ENCODE results near the gene RER1. TPM values are rescaled to one million over a fixed set of nuclear protein-coding genes. Genes with fewer than 3 reads are reported as not detected.

The RER1 gene
- total RNA-seq, 2 experiments from 2014 or later = 60.5 to 138 TPM

GRCh38 chr1:2355373-2356261 is 36.0 kb upstream of the RER1 start:
- no peak overlapping the region for H2AFZ ChIP-seq (ENCODE audit: low read length)
- H3K4me1 ChIP-seq (ENCODE audit: insufficient read depth, low read length, poor library complexity, severe bottlenecking) = no peaks in the 10 kb centered on the region
- no TSS peak for BruUV-seq (replicated peaks)
- ChIA-PET CTCF (ENCODE audit: unreplicated experiment) (no interaction called here), POLR2A (no interaction called here)
- H3K4me3 ChIP-seq (ENCODE audit: low read depth, low read length, poor library complexity, severe bottlenecking) = no peak overlapping the region
- intact Hi-C loops (cut with micrococcal nuclease; ENCODE audit: unreplicated experiment) = no loop called here
- no peak for DNase-seq (ENCODE audit: low spot score)
- H3K79me2 ChIP-seq (ENCODE audit: insufficient read depth, low read depth, low read length) = no peaks in the 10 kb centered on the region
- H3K9me2 ChIP-seq (ENCODE audit: insufficient read depth, low read length) = no peaks in the 10 kb centered on the region
- TF ChIP-seq CTCF (conservative IDR thresholded peaks at IDR 0.05; ENCODE audit: low read length) (no peak), EZH2phosphoT487 (IDR thresholded peaks at IDR 0.05; ENCODE audit: borderline replicate concordance, low read depth, low read length) (no peak)
- no peaks in the 10 kb centered on the region for H3K9me3 ChIP-seq (ENCODE audit: low read length)
- H3K4me2 ChIP-seq (ENCODE audit: low read length) = no peak overlapping the region
- no peak overlapping the region for H3K27ac ChIP-seq (ENCODE audit: low read depth, low read length, poor library complexity, severe bottlenecking)
- no peaks in the 10 kb centered on the region for H4K20me1 ChIP-seq (ENCODE audit: insufficient read depth, low read length)
- no peaks in the 10 kb centered on the region for H3K36me3 ChIP-seq (ENCODE audit: insufficient read depth, low read length)

- no peaks in the 10 kb centered on the region for H4K20me1 ChIP-seq (ENCODE audit: insufficient read depth, low read length)
Measured at GRCh38 chr1:2356401-2356800, 35.2 kb upstream of the RER1 start.

More at GRCh38 chr1:2356401-2356800, 35.2 kb upstream of the RER1 start:
- Histone ChIP-seq H3K4me1 (ENCODE audit: insufficient read depth, low read length, poor library complexity, severe bottlenecking) (no peaks in the 10 kb centered on the region), H3K36me3 (ENCODE audit: insufficient read depth, low read length) (no peaks in the 10 kb centered on the region), H3K79me2 (ENCODE audit: insufficient read depth, low read depth, low read length) (no peaks in the 10 kb centered on the region), H3K4me2 (ENCODE audit: low read length) (no peak overlapping the region), H3K4me3 (ENCODE audit: low read depth, low read length, poor library complexity, severe bottlenecking) (no peak overlapping the region), H3K27ac (ENCODE audit: low read depth, low read length, poor library complexity, severe bottlenecking) (no peak overlapping the region), H3K9me3 (ENCODE audit: low read length) (no peaks in the 10 kb centered on the region), H2AFZ (ENCODE audit: low read length) (no peak overlapping the region), H3K9me2 (ENCODE audit: insufficient read depth, low read length) (no peaks in the 10 kb centered on the region)
- BruUV-seq (replicated peaks) = no TSS peak
- intact Hi-C loops (cut with micrococcal nuclease; ENCODE audit: unreplicated experiment) = no loop called here
- DNase-seq (ENCODE audit: low spot score) = no peak
- CTCF ChIA-PET (ENCODE audit: unreplicated experiment) = no interaction called here
- no peak for TF ChIP-seq CTCF (conservative IDR thresholded peaks at IDR 0.05; ENCODE audit: low read length)
- no peak for TF ChIP-seq EZH2phosphoT487 (IDR thresholded peaks at IDR 0.05; ENCODE audit: borderline replicate concordance, low read depth, low read length)
- POLR2A ChIA-PET = no interaction called here
